Smooth muscle cell of the umbilical artery (primary cell): ENCODE data around the gene ACKR2. TPM values are rescaled to one million over a fixed set of nuclear protein-coding genes. Genes with fewer than 3 reads are reported as not detected.

Source experiments
- total RNA-seq: library from RNA; depleted of rRNA; stranded (reverse); fragments of >200 nt; gene quantifications from 2 replicates; pipeline ENCODE4 v1.2.3, GENCODE V29; 2014

Gene ACKR2
- total RNA-seq, result not detected in 2 replicates

GRCh38 chr3:42809202-42809601 is at the start of gene ACKR2:
TSS of gene ACKR2 (plus strand) at chr3:42809445. CDS start at chr3:42864503, 55,058 bp downstream.

GRCh38 chr3:42772670-42773408 is 36.4 kb upstream of the ACKR2 start, which contains the start of gene CCDC13:
TSS of gene CCDC13 (minus strand) at chr3:42773253. CDS start at chr3:42758345, 14,908 bp downstream.

GRCh38 chr3:42804106-42804830 is 5.0 kb upstream of the ACKR2 start, which contains the start of gene HIGD1A:
TSS of gene HIGD1A (minus strand) at chr3:42804490. CDS start at chr3:42794253, 10,237 bp downstream.

GRCh38 chr3:42875325-42876151 is 66.3 kb downstream of the ACKR2 start, which contains the start of gene CYP8B1:
TSS of gene CYP8B1 (minus strand) at chr3:42875879. CDS start at chr3:42875816, 63 bp downstream.

GRCh38 chr3:42906070-42906847 is 97.0 kb downstream of the ACKR2 start, which contains the start of gene ZNF662:
TSS of gene ZNF662 (plus strand) at chr3:42906142. CDS start at chr3:42908115, 1,973 bp downstream.

Other genes starting within 250 kb of the ACKR2 start
- 52.3 and 57.9 TPM in 2 replicates for gene SEC22C, start 227.5 kb upstream of the ACKR2 start, total RNA-seq
- 13.3 and 15.7 TPM in 2 replicates for gene SS18L2, start 218.6 kb upstream of the ACKR2 start, total RNA-seq
- gene NKTR, start 208.8 kb upstream of the ACKR2 start, total RNA-seq, result 60.9 and 76.0 TPM in 2 replicates
- gene ZBTB47, start 155.7 kb upstream of the ACKR2 start, total RNA-seq, result 31.8 and 33.4 TPM in 2 replicates
- not detected in 2 replicates for gene KLHL40, start 123.9 kb upstream of the ACKR2 start, total RNA-seq
- not detected in 2 replicates for gene HHATL, start 106.6 kb upstream of the ACKR2 start, total RNA-seq
- gene CCDC13, start 36.2 kb upstream of the ACKR2 start, total RNA-seq, result 0.14 and 0.59 TPM in 2 replicates
- gene HIGD1A, start 5.0 kb upstream of the ACKR2 start, total RNA-seq, result 178 and 185 TPM in 2 replicates
- not detected in 2 replicates for gene CYP8B1, start 66.4 kb downstream of the ACKR2 start, total RNA-seq
- 1.1 and 1.2 TPM in 2 replicates for gene ZNF662, start 96.7 kb downstream of the ACKR2 start, total RNA-seq
- 1.5 and 1.8 TPM in 2 replicates for gene GASK1A, start 169.9 kb downstream of the ACKR2 start, total RNA-seq